ENCODE measurements around the gene OR51G1.

Gene OR51G1

GRCh38 chr11:4932751-4933150, 8.6 kb upstream of the OR51G1 start:
- no peak for TF ChIP-seq CTCF (IDR thresholded peaks at IDR 0.05)
- no peak for DNase-seq (ENCODE audit: low spot score)
- Histone ChIP-seq H3K27ac (no peak overlapping the region), H3K4me3 (no peak overlapping the region)

- Histone ChIP-seq H3K27ac (no peak overlapping the region), H3K4me3 (no peak overlapping the region)
- TF ChIP-seq CTCF (IDR thresholded peaks at IDR 0.05) = no peak
- no peak for DNase-seq (ENCODE audit: low spot score)
Observed at GRCh38 chr11:4926608-4927007, 2.5 kb upstream of the OR51G1 start.

- no peak for DNase-seq (ENCODE audit: low spot score)
- TF ChIP-seq CTCF (IDR thresholded peaks at IDR 0.05) = no peak
- Histone ChIP-seq H3K4me3 (no peak overlapping the region), H3K27ac (no peak overlapping the region)
Observed at GRCh38 chr11:4922304-4922703, 1.8 kb downstream of the OR51G1 start.

- Histone ChIP-seq H3K4me3 (no peak overlapping the region), H3K27ac (no peak overlapping the region)
- DNase-seq (ENCODE audit: low spot score) = no peak
- TF ChIP-seq CTCF (IDR thresholded peaks at IDR 0.05) = no peak
Observed at GRCh38 chr11:4921796-4922195, 2.3 kb downstream of the OR51G1 start.

GRCh38 chr11:4919250-4919649, 4.9 kb downstream of the OR51G1 start, which contains the start of gene OR51G2:
OR51G2 (minus strand) TSS chr11:4919350; CDS start chr11:4915663, 3,687 bp downstream.
- no peak for TF ChIP-seq CTCF (IDR thresholded peaks at IDR 0.05)
- Histone ChIP-seq H3K27ac (no peak within 1 kb of the TSS), H3K4me3 (no peak within 1 kb of the TSS)
- DNase-seq (ENCODE audit: low spot score) = no peak

GRCh38 chr11:4916581-4916980, 7.6 kb downstream of the OR51G1 start:
- Histone ChIP-seq H3K4me3 (no peak overlapping the region), H3K27ac (no peak overlapping the region)
- no peak for DNase-seq (ENCODE audit: low spot score)
- TF ChIP-seq CTCF (IDR thresholded peaks at IDR 0.05) = no peak

GRCh38 chr11:4903484-4903883, 20.7 kb downstream of the OR51G1 start, which contains the start of gene OR51A7:
OR51A7 (plus strand) TSS chr11:4903783; CDS start chr11:4907370, 3,587 bp downstream.
- no peak within 1 kb of the TSS for H3K27ac ChIP-seq
- no peak for DNase-seq (ENCODE audit: low spot score)

More at GRCh38 chr11:4903484-4903883, 20.7 kb downstream of the OR51G1 start, which contains the start of gene OR51A7:
- no peak within 1 kb of the TSS for H3K4me3 ChIP-seq
- no peak for TF ChIP-seq CTCF (IDR thresholded peaks at IDR 0.05)

Measured in coronary artery (tissue), 2 donors.